Bronchial epithelial cell (primary cell): ENCODE data around the gene PCDH1. TPM values are rescaled to one million over a fixed set of nuclear protein-coding genes. Genes with fewer than 3 reads are reported as not detected.
"Not testable (repeated sequence)": the region's sequence is repeated elsewhere in the genome, so short reads cannot be mapped to it uniquely, and the experiment has no call there.

Experiments
- DNase-seq: peaks from one replicate; pipeline ENCODE4 v3.0.0-alpha.2; 2010; ENCODE audit warnings: low read depth
- FAIRE-seq: peaks from 2 replicates; lab custom pipeline; 2011; peaks lifted over from hg19 to GRCh38; lab: Jason Lieb, UNC
- H3K27me3 ChIP-seq: 2 replicates; pipeline ENCODE4 v1.5.1; 2011; ENCODE audit warnings: low read length; ENCODE audit not compliant: control insufficient read depth, insufficient read depth
- H3K36me3 ChIP-seq: 2 replicates; pipeline ENCODE4 v1.5.1; 2011; ENCODE audit warnings: low read length; ENCODE audit not compliant: control insufficient read depth, insufficient read depth
- H3K4me3 ChIP-seq: 2 replicates; pipeline ENCODE4 v1.5.1; 2011; ENCODE audit warnings: mild to moderate bottlenecking, low read depth, low read length, control low read depth
- total RNA-seq: library from RNA; depleted of rRNA; stranded (reverse); fragments of >200 nt; gene quantifications from 2 replicates; pipeline ENCODE4 v1.2.1, GENCODE V29; 2014
- TF ChIP-seq, protein P1 (sequence below): IDR thresholded peaks from 2 replicates; pipeline ENCODE4 v1.5.1; 2011; ENCODE audit warnings: mild to moderate bottlenecking, moderate library complexity, low read length, control low read depth, inconsistent platforms; ENCODE audit not compliant: insufficient read depth, severe bottlenecking

Gene PCDH1
- total RNA-seq, 1 donor from 2014 or later: 85.3 TPM

DNA sequence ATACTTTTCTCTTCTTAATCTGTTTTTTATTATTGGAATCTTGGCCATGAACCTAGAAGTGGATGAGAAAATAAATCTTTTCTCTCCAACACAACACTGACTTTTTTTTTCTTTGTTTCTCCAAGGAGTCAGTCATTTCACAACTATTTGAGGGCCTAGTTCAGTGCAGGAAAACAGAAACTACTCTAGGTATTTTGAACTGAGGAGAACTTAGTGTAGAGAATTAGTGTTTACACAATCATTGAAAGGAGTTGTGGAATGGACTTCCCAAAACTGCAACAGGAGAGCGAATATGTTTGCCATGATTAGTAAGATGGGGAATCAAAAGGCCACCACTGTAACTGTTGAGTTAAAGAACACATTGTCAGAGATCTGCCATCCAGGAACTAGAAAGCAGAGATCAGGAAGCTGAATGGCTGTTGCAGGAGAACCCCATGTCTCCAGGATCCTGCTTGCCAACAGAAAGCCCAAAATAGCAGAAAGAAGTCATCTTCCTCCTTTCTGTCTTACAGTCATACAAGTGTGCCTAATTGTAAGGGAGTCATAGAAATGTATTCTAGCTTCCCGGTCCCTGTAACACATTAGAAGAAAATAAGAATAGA lies 20.3 kb upstream of the PCDH1 start:
- FAIRE-seq: no peak
- DNase-seq: no peak
- peaks cover 3% of the 10 kb centered on the region for H3K27me3 ChIP-seq
- TF ChIP-seq, protein P1, sequence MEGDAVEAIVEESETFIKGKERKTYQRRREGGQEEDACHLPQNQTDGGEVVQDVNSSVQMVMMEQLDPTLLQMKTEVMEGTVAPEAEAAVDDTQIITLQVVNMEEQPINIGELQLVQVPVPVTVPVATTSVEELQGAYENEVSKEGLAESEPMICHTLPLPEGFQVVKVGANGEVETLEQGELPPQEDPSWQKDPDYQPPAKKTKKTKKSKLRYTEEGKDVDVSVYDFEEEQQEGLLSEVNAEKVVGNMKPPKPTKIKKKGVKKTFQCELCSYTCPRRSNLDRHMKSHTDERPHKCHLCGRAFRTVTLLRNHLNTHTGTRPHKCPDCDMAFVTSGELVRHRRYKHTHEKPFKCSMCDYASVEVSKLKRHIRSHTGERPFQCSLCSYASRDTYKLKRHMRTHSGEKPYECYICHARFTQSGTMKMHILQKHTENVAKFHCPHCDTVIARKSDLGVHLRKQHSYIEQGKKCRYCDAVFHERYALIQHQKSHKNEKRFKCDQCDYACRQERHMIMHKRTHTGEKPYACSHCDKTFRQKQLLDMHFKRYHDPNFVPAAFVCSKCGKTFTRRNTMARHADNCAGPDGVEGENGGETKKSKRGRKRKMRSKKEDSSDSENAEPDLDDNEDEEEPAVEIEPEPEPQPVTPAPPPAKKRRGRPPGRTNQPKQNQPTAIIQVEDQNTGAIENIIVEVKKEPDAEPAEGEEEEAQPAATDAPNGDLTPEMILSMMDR: no peak
- H3K36me3 ChIP-seq: no peaks in the 10 kb centered on the region
- no peak overlapping the region for H3K4me3 ChIP-seq

DNA sequence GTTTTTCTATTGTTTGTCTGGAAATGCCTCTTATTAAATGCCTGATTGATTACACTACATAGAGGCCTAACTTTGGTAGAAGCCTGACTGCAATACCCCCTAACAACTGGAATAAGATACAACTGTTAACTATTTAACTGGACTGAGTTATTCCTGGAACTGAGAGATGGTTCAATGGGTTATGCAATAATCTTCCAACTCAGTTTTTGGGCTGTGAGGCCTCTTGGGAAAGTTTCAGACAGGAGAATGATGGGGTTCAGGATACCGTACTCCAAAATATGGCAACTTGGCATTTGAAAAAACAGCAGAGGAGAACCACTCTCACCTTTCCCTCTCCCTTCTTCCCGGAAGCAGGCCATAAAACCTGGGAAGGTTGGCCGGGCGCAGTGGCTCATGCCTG lies 19.2 kb upstream of the PCDH1 start:
- TF ChIP-seq, protein P1: no peak
- Histone ChIP-seq H3K27me3 (peaks cover 2% of the 10 kb centered on the region), H3K4me3 (no peak overlapping the region), H3K36me3 (no peaks in the 10 kb centered on the region)
- no peak for FAIRE-seq
- no peak for DNase-seq

DNA sequence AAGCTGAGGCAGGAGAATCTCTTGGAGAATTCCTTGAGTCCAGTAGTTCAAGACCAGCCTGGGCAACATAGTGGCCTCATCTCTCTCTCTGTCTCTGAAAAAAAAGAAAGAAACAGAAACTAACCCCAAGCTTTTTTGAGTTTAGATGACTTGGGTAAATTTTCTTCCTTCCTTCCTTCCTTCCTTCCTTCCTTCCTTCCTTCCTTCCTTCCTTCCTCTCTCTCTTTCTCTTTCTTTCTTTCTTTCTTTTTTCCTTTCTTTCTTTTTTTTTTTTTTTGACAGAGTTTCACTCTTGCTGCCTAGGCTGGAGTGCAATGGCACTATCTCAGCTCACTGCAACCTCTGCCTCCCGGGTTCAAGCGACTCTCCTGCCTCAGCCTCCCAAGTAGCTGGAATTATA lies 12.2 kb upstream of the PCDH1 start:
- DNase-seq, FAIRE-seq, H3K27me3 ChIP-seq, H3K36me3 ChIP-seq, H3K4me3 ChIP-seq: not testable (repeated sequence)

DNA sequence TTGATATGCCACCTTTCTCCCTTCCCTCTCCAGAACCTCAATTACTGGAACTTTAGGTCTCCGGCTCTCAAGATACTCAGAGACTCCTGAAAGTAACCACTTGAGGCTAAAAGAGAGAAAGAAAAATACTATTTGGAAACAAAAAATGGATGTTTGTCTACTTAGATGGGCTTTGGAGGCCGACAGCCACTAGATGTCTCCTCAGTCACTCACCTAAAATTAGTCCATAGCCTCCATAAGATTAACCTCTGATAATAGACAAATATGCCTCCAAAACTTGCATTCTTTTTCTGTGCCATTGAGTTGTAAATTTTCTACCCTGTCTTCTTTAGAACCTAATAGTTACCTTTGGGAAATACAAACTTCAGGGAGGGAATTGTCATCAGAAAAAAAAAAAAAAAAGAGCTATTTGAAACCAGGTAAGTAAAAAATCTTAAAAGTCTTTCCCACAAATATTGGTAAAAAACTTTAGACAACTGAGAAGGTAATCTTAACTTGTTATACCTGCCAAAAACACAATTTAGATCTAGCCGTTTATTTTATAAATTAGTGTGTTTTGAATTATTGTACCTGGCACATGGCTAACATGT lies 11.2 kb upstream of the PCDH1 start:
- no peaks in the 10 kb centered on the region for H3K36me3 ChIP-seq

DNA sequence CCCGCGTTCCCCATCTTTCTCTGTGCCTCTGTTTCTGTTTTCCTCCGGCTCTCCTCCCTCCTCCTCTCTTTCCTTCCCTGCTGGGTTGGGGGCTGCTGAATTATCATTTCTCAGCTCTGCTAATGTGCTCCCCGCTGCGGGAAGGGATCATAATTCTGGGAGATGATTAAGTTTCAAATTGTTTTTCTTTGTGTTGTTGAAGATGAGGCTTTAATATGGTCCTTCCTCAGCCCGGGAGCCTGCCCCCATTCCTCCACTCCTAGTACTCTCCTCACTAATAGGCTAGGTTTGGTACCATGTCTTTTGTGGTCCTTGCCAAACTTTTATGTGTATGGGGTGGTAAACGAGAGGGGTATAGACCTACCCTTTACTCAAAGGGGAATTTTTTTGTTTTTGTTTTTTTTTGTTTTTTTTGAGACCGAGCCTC lies 5.7 kb upstream of the PCDH1 start:
- DNase-seq: no peak
- TF ChIP-seq, protein P1: no peak
- Histone ChIP-seq H3K27me3 (peaks cover 8% of the 10 kb centered on the region), H3K36me3 (no peaks in the 10 kb centered on the region), H3K4me3 (no peak overlapping the region)
- no peak for FAIRE-seq

More for the DNA sequence above, 11.2 kb upstream of the PCDH1 start:
- FAIRE-seq: no peak
- no peak for DNase-seq
- H3K4me3 ChIP-seq: no peak overlapping the region
- TF ChIP-seq, protein P1: peak; percentile 46
- no peaks in the 10 kb centered on the region for H3K27me3 ChIP-seq

DNA sequence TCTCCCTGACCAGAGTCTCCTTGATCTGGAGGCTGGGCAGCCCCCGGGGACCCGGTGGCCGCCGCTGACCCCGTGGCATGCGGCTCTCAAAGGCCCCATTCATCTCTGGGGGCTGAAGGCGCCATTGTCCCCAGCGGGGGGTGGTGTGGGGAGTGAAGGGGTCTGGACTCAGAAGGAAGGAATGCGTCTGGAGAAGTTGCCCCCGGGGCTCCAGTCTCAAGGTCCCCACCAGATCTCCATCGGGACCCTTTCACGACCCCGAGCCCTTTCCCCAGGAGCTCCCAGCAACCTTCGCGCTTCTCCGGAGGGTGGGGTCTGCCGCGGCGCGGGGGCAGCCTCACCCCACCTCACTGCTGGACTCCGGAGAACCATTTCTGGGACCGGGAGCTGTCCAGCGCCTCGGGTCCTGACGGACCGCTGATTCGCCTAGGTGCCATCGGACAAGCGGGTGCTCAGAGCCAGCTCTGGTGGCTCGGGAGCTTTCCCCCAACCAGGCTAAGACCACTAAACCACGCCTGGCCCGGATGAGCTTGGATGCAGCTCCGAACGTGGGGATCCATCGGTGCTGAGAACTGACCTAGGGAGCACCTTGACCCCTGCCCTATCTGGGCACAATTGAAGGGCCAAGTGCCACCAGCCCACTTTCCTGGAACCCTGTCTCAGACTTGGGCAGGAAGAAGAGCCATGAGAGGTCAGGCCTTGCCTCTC lies 5.1 kb upstream of the PCDH1 start:
- H3K27me3 ChIP-seq: peaks cover 8% of the 10 kb centered on the region

More for the DNA sequence above, 5.1 kb upstream of the PCDH1 start:
- TF ChIP-seq, protein P1: no peak
- H3K36me3 ChIP-seq: no peaks in the 10 kb centered on the region
- DNase-seq (no peak), FAIRE-seq (no peak)
- H3K4me3 ChIP-seq: no peak overlapping the region
